IPS DF 4.7 (cell line): Measurements from ENCODE around the gene TRANK1.
"Not testable (repeated sequence)": the region's sequence is repeated elsewhere in the genome, so short reads cannot be mapped to it uniquely, and the experiment has no call there.

Experiments used
- DNase-seq: peaks from one replicate; pipeline ENCODE4 v3.0.0-alpha.2; 2013; ENCODE audit warnings: low spot score; ENCODE audit errors: extremely low read depth

TRANK1 gene

GRCh38 chr3:36920884-36921567 lies 23.8 kb downstream of the TRANK1 start:
- DNase-seq = no peak

- DNase-seq = no peak
Measured at GRCh38 chr3:36919439-36920160, 25.3 kb downstream of the TRANK1 start.

- no peak for DNase-seq
Measured at GRCh38 chr3:36918050-36918449, 26.8 kb downstream of the TRANK1 start.

- no peak for DNase-seq
Measured at GRCh38 chr3:36911990-36912804, 32.7 kb downstream of the TRANK1 start.

DNA sequence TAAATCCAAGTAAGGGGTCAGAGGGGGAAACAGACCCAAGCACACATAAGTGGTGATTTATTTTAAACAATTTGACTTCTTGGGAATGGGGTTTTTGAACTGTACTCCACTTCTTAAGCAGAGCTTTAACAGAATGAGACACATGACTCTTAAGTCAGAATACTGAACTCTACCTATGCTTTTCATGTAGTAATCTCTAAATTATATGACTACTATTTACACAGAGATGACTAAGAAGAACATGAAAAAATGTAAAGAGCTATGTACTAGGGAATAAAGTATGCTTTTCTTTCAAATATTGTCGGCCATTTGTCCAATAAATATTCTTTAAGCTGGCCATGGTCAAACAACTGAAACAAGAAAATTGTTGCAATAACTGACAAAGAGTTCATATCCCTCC lies 35.2 kb downstream of the TRANK1 start:
- no peak for DNase-seq

- no peak for DNase-seq
Measured at GRCh38 chr3:36909181-36909580, 35.7 kb downstream of the TRANK1 start.

DNA sequence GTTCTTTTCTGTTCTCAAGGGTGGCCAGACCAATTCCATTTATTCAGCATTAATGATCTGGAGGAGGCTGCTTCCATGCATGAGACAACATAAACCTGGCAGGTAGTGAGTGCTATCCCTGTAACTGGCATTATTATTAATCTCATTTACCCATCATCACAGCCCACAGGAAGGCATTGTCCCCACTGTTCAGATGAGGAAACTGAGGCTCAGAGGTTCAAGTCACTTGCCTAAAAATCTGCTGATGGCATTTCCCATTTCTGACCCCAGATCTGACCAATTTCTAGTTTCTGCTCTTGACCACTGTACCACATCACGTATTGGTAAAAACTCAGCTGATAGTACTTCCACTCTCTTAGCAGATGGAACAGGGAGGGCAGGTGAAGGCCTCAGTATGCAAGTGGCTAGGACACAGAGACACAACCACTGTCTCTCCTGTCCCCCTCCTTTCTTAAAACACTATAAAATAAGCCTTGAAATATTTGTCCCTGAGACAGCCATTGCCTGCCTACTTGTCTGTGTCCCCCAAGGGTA lies 36.1 kb downstream of the TRANK1 start:
- no peak for DNase-seq

DNA sequence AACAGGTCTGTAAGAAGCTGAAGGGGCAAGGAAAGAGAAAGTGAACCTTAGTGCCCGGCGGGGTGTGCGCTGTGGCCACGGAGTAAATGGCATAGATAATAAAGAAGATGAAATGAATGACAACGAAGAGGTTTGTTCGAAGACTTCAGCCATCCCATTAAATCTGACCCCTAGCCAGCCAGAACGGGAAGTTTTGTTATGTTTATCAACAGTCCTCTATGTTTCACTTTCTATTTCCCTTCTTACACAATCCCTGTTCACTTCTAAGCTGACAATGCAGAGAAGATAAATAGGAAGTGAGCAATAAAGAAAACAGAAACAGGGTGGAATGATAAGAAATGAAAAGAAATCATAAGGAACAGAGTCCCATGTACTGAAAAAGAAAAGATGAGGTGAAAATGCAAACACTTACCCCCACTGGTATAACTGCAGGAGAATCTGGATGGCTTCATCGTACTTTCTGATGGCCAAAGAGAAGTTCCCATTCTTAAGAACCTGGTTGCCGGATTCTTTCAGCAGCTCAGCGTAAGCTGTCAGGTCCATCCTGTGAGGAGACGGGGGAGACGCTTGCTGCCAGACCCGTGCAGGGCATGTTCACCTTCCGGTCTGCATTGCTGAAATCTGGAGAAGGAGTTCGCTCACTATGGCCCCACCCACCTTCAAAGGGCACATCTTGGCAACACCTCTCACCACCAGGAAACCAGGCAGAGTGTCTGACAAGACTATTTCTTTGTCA lies 36.8 kb downstream of the TRANK1 start:
- no peak for DNase-seq

DNA sequence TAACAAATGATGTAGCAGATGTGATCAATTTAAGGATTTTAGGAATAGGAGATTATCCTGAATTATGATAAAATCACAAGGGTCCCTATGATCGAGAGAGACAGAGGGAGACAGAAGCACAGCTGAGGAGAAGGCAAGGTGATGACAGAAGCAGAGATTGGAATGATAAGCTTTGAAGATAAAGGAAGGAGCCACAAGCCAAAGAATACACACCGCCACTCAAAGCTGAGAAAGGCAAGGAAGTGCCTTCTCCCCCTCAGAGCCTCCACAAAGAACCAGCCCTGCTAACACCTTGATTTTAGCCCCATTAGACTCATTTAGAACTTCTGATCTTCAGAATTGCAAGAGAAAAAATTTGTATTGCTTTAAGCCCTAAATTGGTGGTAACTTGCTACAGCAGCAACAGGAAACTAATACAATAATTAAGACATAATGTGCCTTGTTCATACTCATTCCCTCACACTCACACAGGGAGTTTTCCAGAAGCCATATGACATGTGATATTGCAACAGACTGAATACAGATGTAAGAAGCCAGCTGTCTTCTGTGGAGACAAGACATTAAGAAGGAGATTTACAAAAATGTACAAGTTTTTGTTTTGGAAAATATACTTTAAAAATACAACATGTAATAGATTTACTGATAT lies 38.2 kb downstream of the TRANK1 start:
- no peak for DNase-seq

DNA sequence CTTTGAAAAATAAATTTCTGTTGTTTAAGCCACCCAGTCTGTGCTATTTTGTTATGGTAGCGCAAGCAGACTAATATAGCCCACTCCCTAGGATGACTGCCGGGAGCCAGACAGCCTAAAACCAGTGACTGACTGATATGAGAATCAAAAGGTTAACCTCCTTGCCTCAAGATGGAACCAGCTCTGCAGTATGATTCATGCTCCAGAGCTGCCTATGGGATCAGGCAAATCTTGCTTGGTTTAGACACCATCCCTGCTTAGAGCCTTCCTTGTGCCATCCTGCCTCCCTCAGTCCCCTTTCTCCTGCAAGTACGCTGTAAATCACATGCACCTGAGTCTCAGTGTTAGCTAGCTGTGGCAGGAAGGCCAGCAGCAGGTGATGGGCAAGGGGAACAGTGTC lies 39.3 kb downstream of the TRANK1 start:
- no peak for DNase-seq

DNA sequence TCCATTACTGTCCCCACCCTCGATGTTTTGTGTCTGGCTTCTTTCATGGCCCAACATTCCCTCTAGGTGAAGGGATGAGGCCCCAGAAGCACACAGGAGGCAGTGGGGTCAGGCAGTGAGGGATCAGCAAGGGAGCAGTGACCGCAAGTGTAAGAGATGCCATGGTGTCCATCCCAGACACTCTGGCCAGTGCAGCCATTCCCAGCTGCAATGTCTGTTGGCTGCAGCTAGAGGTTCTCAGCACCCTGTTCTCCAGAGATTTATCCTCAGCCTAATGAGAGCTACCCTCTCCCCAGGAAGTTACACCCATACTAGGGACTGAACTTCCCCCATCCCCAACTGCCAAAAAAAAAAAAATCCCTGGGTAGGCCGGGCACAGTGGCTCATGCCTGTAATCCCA lies 40.2 kb downstream of the TRANK1 start:
- no peak for DNase-seq

- not testable (repeated sequence) for DNase-seq
Measured at GRCh38 chr3:36904065-36904464, 40.8 kb downstream of the TRANK1 start.

- DNase-seq = no peak
Measured at GRCh38 chr3:36903119-36903882, 41.6 kb downstream of the TRANK1 start.

DNA sequence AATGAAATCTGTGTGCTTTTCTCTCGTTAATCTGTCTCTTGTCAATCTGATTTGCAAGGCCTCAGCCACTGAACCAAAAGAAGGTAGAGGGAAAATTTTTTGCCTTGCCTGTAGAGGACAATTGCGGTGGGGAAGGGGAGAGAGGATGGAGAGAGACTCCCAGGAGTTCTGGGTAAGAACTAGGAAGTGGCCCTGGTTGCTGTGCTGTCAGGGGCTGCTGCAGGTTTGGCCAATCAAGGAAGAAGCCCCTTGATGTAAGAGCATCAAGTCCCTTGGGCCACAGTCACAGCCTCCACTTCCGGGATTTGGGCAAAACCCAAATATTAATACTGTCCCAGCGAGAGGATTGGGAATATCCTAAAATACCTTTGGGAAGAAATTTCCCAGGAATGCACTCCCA lies 43.3 kb downstream of the TRANK1 start:
- no peak for DNase-seq

DNA sequence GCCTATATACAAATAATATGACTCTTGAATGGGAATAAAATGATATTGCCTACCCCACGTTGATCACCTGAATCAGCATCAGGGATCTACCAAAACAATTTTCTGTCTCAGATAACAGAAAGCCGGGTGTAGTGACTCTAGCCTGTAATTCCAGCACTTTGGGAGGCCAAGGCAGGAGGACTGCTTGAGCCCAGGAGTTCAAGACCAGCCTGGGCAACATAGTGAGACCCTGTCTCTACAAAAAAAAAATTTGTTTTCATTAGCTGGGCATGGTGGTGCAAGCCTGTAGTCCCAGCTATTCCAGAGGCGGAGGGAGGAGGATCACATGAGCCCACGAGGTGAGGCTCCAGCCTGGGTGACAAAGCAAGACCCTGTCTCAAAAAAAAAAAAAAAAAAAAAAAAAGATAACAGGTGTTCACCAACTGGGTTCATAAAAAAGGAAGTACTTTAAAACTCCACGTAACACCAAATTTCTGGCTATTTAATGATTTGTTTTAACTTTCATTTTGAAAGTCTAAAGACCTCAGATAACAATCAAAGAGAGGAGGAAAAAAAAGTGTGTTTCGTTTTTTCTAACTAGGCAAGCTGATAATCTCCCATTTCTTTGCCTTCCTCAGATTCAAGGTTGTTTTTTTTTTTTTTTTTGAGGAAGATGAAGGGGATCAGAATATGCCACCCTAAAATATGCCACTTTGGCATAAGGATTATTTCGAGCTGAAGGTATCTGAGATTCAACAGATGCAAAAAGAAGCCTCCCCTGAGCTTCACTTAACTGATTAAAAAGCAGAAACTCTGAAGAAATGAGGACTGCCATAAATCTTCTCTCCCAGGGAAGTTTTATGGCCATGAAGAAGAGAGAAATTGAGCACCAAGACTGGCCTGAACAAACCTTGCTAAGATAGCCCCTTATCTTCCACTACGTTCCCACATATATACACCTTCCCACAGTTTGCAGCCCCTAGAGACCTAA lies 44.1 kb downstream of the TRANK1 start:
- DNase-seq = no peak

- no peak for DNase-seq
Measured at GRCh38 chr3:36895496-36896409, 49.1 kb downstream of the TRANK1 start.

- no peak for DNase-seq
Measured at GRCh38 chr3:36894914-36895313, 49.9 kb downstream of the TRANK1 start.

DNA sequence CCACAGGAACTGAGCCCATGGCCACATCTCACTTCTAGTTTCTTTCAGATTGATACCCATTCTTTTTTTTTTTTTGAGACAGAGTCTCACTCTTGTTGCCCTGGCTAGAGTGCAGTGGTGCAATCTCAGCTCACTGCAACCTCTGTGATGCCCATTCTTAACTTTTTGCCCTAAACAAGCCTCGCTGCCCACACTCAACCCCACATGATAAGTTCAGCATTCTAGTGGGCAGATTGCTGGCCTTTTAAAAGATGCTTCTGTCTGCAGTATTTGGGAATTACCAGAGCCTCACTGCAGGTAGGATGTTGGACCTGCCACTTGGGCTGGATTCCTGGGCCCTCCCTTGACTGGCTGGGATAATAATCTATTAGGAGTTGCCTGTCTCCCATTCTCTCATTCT lies 51.0 kb downstream of the TRANK1 start:
- DNase-seq = no peak
